ENCODE data around the gene ANKRD11.
A peak's percentile ranks its signal among the peaks of the same experiment; 100 is the strongest.

ANKRD11 gene

GRCh38 chr16:89444728-89445127 lies 45.6 kb downstream of the ANKRD11 start:
- H3K4me3 ChIP-seq (ENCODE audit: low read length): no peak overlapping the region
- DNase-seq (ENCODE audit: low read depth): no peak
- TF ChIP-seq, protein P1, sequence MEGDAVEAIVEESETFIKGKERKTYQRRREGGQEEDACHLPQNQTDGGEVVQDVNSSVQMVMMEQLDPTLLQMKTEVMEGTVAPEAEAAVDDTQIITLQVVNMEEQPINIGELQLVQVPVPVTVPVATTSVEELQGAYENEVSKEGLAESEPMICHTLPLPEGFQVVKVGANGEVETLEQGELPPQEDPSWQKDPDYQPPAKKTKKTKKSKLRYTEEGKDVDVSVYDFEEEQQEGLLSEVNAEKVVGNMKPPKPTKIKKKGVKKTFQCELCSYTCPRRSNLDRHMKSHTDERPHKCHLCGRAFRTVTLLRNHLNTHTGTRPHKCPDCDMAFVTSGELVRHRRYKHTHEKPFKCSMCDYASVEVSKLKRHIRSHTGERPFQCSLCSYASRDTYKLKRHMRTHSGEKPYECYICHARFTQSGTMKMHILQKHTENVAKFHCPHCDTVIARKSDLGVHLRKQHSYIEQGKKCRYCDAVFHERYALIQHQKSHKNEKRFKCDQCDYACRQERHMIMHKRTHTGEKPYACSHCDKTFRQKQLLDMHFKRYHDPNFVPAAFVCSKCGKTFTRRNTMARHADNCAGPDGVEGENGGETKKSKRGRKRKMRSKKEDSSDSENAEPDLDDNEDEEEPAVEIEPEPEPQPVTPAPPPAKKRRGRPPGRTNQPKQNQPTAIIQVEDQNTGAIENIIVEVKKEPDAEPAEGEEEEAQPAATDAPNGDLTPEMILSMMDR (conservative IDR thresholded peaks at IDR 0.05; ENCODE audit: low read length): no peak

GRCh38 chr16:89444151-89444723 lies 46.1 kb downstream of the ANKRD11 start:
- no peak overlapping the region for H3K4me3 ChIP-seq (ENCODE audit: low read length)
- DNase-seq (ENCODE audit: low read depth): no peak
- TF ChIP-seq, protein P1 (conservative IDR thresholded peaks at IDR 0.05; ENCODE audit: low read length): no peak

GRCh38 chr16:89443727-89444084 lies 46.7 kb downstream of the ANKRD11 start:
- TF ChIP-seq, protein P1 (conservative IDR thresholded peaks at IDR 0.05; ENCODE audit: low read length): no peak
- H3K4me3 ChIP-seq (ENCODE audit: low read length): no peak overlapping the region
- no peak for DNase-seq (ENCODE audit: low read depth)

DNA sequence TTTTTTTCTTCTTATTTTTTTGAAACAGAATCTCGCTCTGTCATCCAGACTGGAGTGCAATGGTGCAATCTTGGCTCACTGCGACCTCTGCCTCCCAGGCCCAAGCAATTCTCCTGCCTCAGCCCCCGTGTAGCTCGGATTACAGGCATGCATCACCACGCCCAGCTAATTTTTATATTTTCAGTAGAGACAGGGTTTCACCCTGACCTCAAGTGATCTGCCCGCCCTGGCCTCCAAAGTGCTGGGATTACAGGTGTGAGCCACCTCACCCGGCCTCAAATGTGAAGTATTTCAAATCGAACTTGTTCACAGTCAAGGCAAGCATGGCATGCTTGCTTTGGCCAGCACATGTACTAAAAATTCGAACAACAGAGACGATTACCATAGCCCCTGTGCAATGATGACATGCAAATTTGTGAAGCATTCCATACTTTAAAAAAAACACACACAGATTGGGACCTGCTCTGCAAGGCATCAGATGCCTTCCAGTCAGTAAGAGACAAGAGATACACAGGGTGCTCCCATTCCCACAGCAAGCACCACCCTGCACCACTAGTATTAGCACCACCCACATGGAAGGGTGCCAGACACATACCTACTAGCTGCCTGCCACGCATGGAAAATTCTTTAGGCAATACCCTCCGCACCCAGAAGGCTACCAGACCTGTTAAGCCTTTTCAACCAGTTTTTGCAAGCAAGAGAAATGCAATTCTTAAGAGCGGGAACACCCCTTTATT lies 47.2 kb downstream of the ANKRD11 start:
- H3K4me3 ChIP-seq (ENCODE audit: low read length): no peak overlapping the region; the same call in 1 of the 2 replicates
- peak; percentile 69 for DNase-seq (ENCODE audit: low read depth)
- TF ChIP-seq, protein P1 (conservative IDR thresholded peaks at IDR 0.05; ENCODE audit: low read length): no peak

DNA sequence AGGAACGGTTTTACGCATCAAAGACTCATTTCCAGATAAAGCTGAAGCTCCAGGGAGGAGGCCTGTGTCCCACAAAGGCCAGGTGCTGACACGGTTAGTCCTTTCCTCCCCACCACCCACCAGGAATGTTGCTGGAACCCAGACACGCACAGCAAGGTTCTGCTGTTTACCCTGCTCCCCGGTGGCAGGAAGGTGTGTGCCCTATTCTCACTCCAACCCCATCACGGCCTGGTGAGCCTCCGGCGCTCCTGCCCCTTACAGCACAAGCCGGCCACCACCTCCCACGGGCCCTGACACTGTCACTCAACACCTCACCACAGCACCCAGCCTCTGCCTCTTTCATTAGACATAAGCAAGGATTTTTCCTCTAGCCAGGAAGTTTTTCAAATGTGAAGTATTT lies 47.8 kb downstream of the ANKRD11 start:
- TF ChIP-seq, protein P1 (conservative IDR thresholded peaks at IDR 0.05; ENCODE audit: low read length): no peak
- DNase-seq (ENCODE audit: low read depth): no peak
- peak overlapping the region; percentile 5 for H3K4me3 ChIP-seq (ENCODE audit: low read length)

GRCh38 chr16:89439659-89440058 lies 50.7 kb downstream of the ANKRD11 start:
- TF ChIP-seq, protein P1 (conservative IDR thresholded peaks at IDR 0.05; ENCODE audit: low read length): no peak
- no peak overlapping the region for H3K4me3 ChIP-seq (ENCODE audit: low read length)
- no peak for DNase-seq (ENCODE audit: low read depth)

DNA sequence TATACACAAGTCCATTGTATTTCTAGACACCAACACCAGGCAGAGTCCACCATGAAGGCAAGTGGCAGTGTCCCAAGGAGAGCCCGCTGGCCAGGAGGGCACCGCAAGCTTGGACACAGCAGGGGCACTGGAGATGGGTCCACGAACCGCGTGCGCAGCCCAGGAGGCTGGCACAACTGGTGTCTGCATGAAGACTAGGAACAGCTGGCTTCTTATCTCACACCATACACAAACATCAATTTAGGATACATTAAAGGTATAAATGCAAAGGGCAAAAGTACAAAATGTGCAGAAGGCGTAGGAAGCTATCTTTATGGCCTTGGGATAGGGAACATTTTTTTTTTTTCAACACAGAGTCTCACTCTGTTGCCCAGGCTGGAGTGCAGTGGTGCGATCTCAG lies 52.4 kb downstream of the ANKRD11 start:
- no peak for DNase-seq (ENCODE audit: low read depth)
- H3K4me3 ChIP-seq (ENCODE audit: low read length): no peak overlapping the region
- TF ChIP-seq, protein P1 (conservative IDR thresholded peaks at IDR 0.05; ENCODE audit: low read length): no peak
